ELR (cell line): ENCODE results near the gene ZNF443.
A peak's percentile ranks its signal among the peaks of the same experiment; 100 is the strongest.
"Not testable (repeated sequence)": the region's sequence is repeated elsewhere in the genome, so short reads cannot be mapped to it uniquely, and the experiment has no call there.

Experiments
- DNase-seq: peaks from one replicate; pipeline ENCODE4 v3.0.0-alpha.2; 2015; ENCODE audit warnings: low read depth

Gene ZNF443

GRCh38 chr19:12440541-12441316, at the start of gene ZNF443:
ZNF443 (minus strand) TSS chr19:12441021; CDS start chr19:12440914, 107 bp downstream.
- DNase-seq: peak; percentile 98

GRCh38 chr19:12486265-12486783, 45.5 kb upstream of the ZNF443 start:
- DNase-seq: not testable (repeated sequence)

GRCh38 chr19:12485571-12485970, 44.8 kb upstream of the ZNF443 start:
- DNase-seq: no peak

DNA sequence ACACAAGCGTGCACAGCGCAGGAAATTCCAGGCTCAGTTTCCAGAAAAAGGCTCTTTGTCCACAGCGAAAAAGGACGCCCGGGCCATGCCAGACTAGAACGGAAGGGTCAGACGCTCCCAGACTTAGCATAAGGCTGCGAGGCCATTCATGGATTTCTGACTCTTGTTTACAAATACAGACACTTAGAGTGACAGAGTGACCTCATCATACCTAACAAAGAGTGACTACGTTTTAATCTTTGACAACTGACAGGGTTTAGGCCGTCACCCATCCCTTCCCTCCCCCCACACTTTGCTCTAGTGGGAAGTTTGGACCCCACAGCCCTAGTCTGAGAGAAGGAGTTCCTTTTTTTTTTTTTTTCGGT, 44.2 kb upstream of the ZNF443 start:
- no peak for DNase-seq

GRCh38 chr19:12484371-12485051, 43.7 kb upstream of the ZNF443 start, which contains the start of gene ZNF709:
ZNF709 (minus strand) TSS chr19:12484816; CDS start chr19:12484657, 159 bp downstream.
- DNase-seq: peak; percentile 86

DNA sequence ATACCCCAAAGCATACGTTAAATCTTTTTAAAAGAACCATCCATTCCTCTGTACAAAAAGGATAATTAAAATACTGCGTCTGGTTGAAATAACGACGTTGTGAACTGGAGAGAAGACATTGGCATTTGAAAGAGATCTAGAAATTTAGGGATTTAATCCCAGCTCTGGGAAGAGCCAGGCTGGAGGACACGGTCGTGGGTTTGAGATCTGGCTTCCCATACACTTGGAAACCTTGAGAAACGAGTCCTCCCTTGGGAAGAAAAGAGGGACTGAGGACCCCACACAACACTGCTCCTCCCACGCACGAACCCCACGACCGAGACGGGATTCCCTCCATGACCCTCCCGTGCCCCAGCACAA, 43.2 kb upstream of the ZNF443 start:
- DNase-seq: no peak

DNA sequence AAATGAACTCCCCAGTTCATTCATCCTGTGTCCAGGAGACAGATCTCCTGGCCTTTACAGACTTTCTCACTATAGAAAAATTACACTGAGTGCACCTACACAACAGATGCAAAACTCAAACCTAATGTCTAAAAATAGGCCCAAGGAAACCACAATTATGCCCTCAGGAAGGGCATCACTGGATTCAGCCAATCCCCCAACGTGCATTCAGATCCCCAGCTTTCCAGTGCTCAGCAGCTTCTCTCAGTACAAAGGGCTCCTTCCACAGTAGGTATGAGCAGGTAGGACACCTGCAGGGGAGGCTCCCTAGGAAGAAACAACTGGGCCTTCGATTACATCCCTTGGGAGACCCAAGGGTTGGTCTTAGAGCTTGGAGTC, 41.7 kb upstream of the ZNF443 start:
- no peak for DNase-seq

GRCh38 chr19:12481781-12482508, 41.1 kb upstream of the ZNF443 start:
- no peak for DNase-seq

DNA sequence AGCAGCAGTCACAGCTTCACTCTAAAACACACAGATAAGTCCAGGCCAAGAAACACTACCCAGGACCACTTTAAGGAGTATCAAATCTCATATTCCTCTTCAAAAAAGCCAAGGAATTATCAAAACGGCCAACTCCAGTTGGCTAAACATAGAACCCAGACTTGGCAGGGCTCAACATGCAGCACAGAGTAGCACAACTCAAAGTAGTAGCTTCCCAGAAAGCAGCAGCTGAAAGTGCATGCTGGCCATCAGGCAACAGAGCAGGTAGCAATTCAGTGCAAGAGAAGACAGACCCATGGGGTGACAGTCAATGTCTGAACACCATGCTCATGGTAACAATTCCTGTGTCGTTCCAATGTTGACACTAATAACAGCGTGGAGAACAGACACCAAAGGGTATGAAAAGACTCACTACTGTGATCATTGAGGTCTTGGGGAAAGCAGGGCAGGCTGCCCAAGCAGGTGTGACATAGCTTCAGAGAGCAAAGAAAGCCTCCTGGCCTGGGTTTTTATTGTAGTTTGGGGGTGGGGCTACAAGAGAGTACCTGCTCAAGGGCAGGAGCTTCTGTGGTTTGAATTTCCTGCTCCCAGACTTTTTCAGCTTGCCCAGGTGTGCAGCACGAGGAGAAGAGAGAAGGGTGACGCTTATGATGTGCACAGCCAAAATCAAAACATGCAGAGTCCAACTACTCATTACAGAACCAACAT, 37.6 kb upstream of the ZNF443 start:
- DNase-seq: no peak

GRCh38 chr19:12467651-12468050, 26.8 kb upstream of the ZNF443 start:
- not testable (repeated sequence) for DNase-seq

DNA sequence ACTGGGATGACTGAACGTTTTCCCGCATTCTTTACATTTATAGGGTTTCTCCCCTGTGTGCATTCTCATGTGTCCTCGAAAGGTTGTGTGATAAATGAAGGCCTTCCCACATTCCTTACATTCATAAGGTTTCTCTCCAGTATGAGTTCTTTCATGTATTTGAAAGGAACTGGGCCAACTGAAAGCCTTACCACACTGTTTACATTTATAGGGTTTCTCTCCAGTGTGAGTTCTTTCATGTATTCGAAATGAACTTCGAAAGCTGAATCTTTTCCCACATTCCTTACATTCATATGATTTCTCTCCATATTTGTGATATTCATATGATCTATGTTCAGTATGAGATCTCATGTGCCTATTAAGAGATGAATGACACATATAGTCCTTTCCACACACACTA, 24.4 kb upstream of the ZNF443 start:
- DNase-seq: no peak

DNA sequence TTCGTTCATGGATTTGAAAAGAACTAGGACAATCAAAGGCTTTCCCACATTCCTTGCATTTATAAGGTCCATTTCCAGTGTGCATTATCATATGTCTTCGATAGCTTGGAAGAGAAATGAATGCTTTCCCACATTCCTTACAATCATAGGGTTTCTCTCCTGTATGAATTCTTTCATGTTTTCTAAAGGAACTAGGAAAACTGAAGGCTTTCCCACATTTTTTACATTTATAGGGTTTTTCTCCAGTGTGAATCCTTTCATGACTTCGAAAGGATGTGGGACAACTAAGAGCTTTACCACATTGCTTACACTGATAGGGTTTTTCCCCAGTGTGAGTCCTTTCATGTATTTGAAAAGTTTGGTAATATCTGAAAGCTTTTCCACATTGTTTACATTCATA, 23.9 kb upstream of the ZNF443 start:
- DNase-seq: no peak

- DNase-seq: not testable (repeated sequence)
Measured at GRCh38 chr19:12464139-12464538, 23.3 kb upstream of the ZNF443 start.

DNA sequence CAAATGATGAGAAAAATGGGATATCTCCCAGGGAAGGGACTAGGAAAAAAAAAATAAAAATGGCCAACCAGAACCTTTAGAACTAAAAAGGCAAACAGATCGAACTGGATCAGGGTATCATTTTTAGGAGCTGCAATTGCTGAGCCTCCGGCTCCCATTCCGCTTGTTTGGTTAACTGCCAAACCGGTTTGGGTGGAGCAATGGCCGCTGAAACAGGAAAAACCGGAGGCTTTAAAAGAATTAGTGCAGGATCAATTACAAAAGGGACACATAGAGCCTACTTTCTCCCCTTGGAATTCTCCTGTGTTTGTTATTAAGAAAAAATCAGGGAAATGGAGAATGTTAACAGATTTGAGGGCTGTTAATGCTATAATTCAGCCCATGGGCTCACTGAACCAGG, 12.7 kb upstream of the ZNF443 start:
- no peak for DNase-seq

GRCh38 chr19:12450844-12451243, 10.0 kb upstream of the ZNF443 start:
- DNase-seq: no peak

GRCh38 chr19:12448808-12449207, 8.0 kb upstream of the ZNF443 start:
- DNase-seq: no peak

DNA sequence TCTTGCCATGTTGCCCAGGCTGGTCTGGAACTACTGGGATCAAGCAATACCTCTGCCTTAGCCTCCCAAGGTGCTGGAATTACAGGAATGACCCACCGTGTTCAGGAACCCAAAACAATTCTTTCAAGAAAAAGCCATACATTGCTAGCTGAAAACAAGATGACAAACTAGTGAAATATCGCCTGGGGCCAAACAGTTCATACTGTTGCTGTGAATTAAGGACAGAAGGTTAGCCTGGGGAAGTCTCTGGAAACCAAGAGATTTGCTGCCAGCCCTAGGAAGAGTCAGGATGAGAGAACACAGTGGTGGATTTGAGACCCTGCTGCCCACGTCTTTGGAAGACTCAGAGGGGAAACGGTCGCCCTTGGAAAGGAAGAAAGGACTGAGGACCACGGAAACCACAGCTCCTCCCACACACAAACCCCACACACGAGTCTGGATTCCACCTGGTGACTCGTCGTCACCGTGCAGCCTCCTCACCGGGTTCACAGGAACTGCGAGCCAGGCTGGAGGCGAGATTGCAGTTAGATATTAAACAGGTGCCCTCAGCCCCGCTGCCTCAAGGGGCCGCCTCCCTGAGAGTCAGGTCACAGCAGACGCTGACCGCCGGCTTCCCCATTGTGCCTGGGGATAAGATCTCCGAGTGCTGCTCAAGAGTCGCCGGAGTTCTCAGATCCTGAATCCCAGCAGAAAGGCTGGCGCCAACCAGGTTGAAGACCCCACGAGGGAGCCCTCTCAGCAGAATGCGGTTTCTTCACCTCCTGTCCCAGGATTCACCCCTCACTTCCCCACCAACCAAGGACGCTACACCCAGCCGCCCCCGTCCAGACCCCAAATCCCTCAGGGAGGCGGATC, 908 bp downstream of the ZNF443 start:
- DNase-seq: peak; percentile 53

DNA sequence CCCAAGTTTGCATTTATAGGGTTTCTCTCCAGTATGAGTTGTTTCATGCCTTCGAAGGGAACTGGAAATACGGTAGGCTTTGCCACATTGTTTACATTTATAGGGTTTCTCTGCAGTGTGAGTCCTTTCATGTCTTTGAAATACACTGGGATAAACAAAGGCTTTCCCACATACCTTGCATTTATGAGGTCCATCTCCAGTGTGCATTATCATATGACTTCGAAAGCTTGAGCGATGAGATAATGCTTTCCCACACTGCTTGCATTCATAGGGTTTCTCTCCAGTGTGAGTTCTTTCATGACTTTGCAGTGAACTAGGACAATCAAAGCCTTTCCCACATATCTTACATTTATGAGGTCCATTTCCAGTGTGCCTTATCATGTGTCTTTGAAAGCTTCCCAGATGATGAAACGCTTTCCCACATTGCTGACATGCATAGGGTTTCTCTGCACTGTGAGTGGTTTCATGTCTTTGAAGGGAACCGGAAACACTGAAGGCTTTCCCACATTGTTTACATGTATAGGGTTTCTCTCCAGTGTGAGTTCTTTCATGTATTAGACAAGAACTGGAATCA, 10.0 kb downstream of the ZNF443 start:
- not testable (repeated sequence) for DNase-seq

DNA sequence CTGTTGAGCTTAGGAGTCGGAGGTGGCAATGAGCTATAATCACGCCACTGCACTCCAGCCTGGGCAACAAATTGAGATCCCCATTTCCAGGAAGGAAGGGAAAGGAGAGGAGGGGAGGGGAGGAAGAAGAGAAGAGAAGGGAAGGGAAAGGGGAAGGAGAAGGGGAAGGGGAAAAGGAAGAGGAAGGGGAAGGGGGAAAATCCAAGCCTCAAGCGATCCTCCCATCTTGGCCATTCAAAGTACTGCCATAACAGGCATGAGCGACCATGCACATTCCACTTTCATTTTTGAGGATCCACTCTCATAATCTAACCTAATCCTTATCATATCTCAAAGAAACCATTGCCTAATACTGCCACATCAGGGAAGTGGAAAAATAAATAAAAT, 14.9 kb downstream of the ZNF443 start:
- DNase-seq: no peak

DNA sequence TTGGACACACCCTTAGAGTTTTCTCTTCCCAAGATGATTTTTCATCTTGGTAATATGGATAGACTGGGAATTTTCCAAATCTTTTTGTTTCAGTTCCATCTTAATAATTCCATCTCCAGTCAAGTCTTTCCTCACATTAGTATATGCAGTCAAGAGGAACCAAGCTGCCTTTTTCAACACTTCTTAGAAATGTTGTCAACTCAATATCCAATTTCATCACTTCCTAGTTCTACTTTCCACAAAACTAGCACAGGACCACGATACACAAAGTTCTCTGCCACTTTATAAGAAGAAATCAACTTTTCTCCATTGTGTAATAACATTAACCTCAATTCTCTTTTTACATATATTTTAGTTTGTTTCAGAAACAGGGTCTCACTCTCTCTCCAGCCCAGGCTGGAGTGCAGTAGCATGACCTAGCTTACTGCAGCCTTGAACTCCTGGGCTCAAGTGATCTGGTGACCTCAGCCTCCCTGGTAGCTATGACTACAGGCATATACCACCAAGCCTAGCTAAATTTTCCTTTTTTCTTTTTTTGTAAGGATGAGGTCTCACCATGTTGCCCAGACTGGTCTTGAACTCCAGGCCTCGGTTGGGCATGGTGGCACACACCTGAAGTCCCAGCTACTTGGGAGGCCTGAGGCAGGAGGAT, 15.5 kb downstream of the ZNF443 start:
- no peak for DNase-seq
